COLO668 (cell line): Measurements from ENCODE around the gene ACAA2.
"Not testable (repeated sequence)": the region's sequence is repeated elsewhere in the genome, so short reads cannot be mapped to it uniquely, and the experiment has no call there.

Experiments
- DNase-seq: peaks from one replicate; lab custom pipeline; 2025; ENCODE audit not compliant: unreplicated experiment; lab: John Stamatoyannopoulos, UW

The ACAA2 gene

GRCh38 chr18:49845629-49846360 is 32.5 kb upstream of the ACAA2 start:
- no peak for DNase-seq

GRCh38 chr18:49844903-49845302 is 31.6 kb upstream of the ACAA2 start:
- no peak for DNase-seq

GRCh38 chr18:49843778-49844625 is 30.7 kb upstream of the ACAA2 start:
- no peak for DNase-seq

- no peak for DNase-seq
Observed at GRCh38 chr18:49843131-49843530, 29.8 kb upstream of the ACAA2 start.

- DNase-seq: no peak
Observed at GRCh38 chr18:49842656-49843055, 29.3 kb upstream of the ACAA2 start.

- DNase-seq: no peak
Observed at GRCh38 chr18:49841236-49842217, 28.2 kb upstream of the ACAA2 start.

GRCh38 chr18:49839012-49839411 is 25.7 kb upstream of the ACAA2 start:
- DNase-seq: no peak

GRCh38 chr18:49838381-49838780 is 25.0 kb upstream of the ACAA2 start:
- DNase-seq: no peak

GRCh38 chr18:49837889-49838288 is 24.6 kb upstream of the ACAA2 start:
- no peak for DNase-seq

GRCh38 chr18:49837316-49837835 is 24.0 kb upstream of the ACAA2 start:
- DNase-seq: not testable (repeated sequence)

GRCh38 chr18:49835405-49835804 is 22.1 kb upstream of the ACAA2 start:
- DNase-seq: no peak

- DNase-seq: no peak
Observed at GRCh38 chr18:49834258-49834657, 20.9 kb upstream of the ACAA2 start.

GRCh38 chr18:49833814-49834213 is 20.5 kb upstream of the ACAA2 start:
- DNase-seq: no peak

- no peak for DNase-seq
Observed at GRCh38 chr18:49832221-49832647, 18.9 kb upstream of the ACAA2 start.

GRCh38 chr18:49827996-49828395 is 14.7 kb upstream of the ACAA2 start:
- no peak for DNase-seq

GRCh38 chr18:49819823-49820671 is 6.7 kb upstream of the ACAA2 start:
- DNase-seq: no peak

- DNase-seq: no peak
Observed at GRCh38 chr18:49819071-49819662, 5.8 kb upstream of the ACAA2 start.

GRCh38 chr18:49817947-49818346 is 4.6 kb upstream of the ACAA2 start:
- no peak for DNase-seq

GRCh38 chr18:49815927-49816326 is 2.6 kb upstream of the ACAA2 start:
- no peak for DNase-seq

GRCh38 chr18:49814147-49814499 is 790 bp upstream of the ACAA2 start:
- DNase-seq: peak; percentile 75
